Measurements from ENCODE around the gene DDI2. TPM values are rescaled to one million over a fixed set of nuclear protein-coding genes. Genes with fewer than 3 reads are reported as not detected.
A peak's percentile ranks its signal among the peaks of the same experiment; 100 is the strongest.

Gene DDI2
- total RNA-seq, 1 experiment from 2014 or later, result 32.7 TPM

DNA sequence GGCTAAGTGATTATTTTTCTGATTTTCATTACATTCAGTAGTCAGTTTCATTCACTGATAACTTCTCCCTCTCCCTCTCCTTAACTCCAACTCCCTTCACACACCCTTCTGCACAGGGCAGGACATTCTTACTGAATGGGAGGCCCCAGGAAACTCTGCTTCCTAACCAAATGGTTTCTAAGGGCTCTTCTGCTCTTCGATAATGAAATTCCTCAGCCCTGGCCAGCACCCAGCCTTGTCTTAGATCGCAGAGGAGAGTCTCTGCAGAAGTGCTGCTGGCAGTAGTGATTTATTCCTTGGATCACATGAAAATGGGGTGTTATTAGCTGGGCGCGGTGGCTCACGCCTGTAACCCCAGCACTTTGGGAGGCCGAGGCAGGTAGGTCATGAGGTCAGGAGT, 83.2 kb downstream of the DDI2 start:
- POLR2A ChIA-PET, result no interaction called here
- CTCF ChIA-PET, result no interaction called here
- DNase-seq (ENCODE audit: unreplicated experiment), result no peak
- no TSS peak for BruUV-seq (replicated peaks)
- intact Hi-C loops (cut with micrococcal nuclease), result loop anchor here (5.0 kb wide), 1 partner anchor 83 kb away; the partner anchor contains the start of gene DDI2
- Mint-ChIP-seq H3K9me3 (ENCODE audit: unreplicated experiment) (no peaks in the 10 kb centered on the region), H3K36me3 (ENCODE audit: insufficient read depth, unreplicated experiment) (peaks cover 30% of the 10 kb centered on the region), H3K4me3 (ENCODE audit: unreplicated experiment) (no peak overlapping the region), H3K27ac (ENCODE audit: low read depth, unreplicated experiment) (no peak overlapping the region), H3K4me1 (ENCODE audit: insufficient read depth, unreplicated experiment) (peaks cover 20% of the 10 kb centered on the region), H3K27me3 (ENCODE audit: insufficient read depth, unreplicated experiment) (no peaks in the 10 kb centered on the region)
- TF ChIP-seq, protein P1, sequence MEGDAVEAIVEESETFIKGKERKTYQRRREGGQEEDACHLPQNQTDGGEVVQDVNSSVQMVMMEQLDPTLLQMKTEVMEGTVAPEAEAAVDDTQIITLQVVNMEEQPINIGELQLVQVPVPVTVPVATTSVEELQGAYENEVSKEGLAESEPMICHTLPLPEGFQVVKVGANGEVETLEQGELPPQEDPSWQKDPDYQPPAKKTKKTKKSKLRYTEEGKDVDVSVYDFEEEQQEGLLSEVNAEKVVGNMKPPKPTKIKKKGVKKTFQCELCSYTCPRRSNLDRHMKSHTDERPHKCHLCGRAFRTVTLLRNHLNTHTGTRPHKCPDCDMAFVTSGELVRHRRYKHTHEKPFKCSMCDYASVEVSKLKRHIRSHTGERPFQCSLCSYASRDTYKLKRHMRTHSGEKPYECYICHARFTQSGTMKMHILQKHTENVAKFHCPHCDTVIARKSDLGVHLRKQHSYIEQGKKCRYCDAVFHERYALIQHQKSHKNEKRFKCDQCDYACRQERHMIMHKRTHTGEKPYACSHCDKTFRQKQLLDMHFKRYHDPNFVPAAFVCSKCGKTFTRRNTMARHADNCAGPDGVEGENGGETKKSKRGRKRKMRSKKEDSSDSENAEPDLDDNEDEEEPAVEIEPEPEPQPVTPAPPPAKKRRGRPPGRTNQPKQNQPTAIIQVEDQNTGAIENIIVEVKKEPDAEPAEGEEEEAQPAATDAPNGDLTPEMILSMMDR (IDR thresholded peaks at IDR 0.05; ENCODE audit: unreplicated experiment), result no peak

DNA sequence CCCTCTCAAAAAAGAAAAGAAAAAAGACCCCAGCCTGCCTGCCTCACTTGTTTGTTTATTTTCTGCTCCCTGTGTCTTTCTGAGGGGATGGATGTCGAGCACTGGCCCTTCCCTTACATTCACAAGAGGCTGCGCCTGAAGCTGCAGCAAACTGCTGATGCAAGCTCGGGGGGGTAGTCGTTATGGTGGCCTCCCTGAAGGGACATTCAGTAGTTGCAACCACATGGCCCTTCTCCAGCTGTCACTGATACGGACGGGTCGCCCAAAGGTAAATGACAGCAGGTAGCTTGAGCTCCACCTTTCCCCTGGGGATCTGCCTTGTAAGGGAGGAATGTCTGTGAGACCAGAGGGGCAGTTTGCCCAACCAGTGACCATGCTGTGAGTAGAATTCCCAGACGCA, 84.5 kb downstream of the DDI2 start:
- ChIA-PET CTCF (interaction anchor here (0.7 to 2.1 kb wide), 4 partner anchors 10 to 161 kb away, joined by 3 to 8 read pairs (median 4); no protein-coding TSS in a partner anchor), POLR2A (interaction anchor here (0.6 to 3.3 kb wide), 4 partner anchors 11 to 515 kb away, joined by 3 to 24 read pairs (median 4); no protein-coding TSS in a partner anchor)
- H3K9me3 Mint-ChIP-seq (ENCODE audit: unreplicated experiment), result no peaks in the 10 kb centered on the region
- intact Hi-C loops (cut with micrococcal nuclease), result loop anchor here (5.0 kb wide), 1 partner anchor 84 kb away; the partner anchor contains the start of gene DDI2
- no peaks in the 10 kb centered on the region for H3K27me3 Mint-ChIP-seq (ENCODE audit: insufficient read depth, unreplicated experiment)
- BruUV-seq (replicated peaks), result no TSS peak
- H3K36me3 Mint-ChIP-seq (ENCODE audit: insufficient read depth, unreplicated experiment), result peaks cover 22% of the 10 kb centered on the region
- H3K27ac Mint-ChIP-seq (ENCODE audit: low read depth, unreplicated experiment), result no peak overlapping the region
- no peak for DNase-seq (ENCODE audit: unreplicated experiment)
- TF ChIP-seq, protein P1 (IDR thresholded peaks at IDR 0.05; ENCODE audit: unreplicated experiment), result no peak
- H3K4me3 Mint-ChIP-seq (ENCODE audit: unreplicated experiment), result no peak overlapping the region
- H3K4me1 Mint-ChIP-seq (ENCODE audit: insufficient read depth, unreplicated experiment), result peaks cover 20% of the 10 kb centered on the region

DNA sequence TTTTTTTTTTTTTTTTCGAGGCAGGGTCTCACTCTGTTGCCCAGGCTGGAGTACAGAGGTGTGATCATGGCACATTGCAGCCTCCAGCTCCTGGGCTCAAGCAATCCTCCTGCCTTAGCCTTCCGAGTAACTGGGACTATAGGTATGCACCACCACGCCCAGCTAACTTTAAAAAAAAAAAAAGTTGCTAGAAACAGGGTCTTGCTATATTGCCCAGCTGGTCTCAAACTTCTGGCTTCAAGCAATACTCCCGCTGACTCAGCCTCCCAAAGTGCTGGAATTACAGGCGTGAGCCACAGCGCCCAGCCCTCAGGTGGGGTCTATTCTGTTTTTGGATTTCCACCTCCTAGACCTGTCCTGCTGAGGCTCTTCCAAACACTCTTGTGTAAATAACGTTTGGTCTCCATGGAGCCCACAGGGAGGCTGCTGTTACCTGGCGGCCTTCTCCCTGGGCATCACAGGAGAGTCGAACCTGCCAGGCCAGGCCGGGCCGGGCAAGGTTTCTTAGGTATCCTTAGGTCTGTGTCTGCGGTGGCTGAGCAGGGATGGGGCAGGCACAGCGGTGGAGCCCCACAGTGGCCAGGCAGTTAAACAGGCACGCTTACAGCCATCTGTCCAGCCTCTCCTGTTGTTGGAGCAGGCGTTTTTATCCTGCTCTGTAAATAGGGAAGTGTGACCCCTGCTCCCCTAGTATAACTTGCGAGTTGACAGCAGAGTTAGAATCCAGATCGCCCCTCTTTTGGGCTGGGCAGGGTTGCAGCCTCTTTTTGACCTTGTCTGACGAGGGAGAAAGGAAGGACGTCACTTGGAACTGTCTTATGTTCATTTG, 85.7 kb downstream of the DDI2 start:
- POLR2A ChIA-PET, result interaction anchor here (0.6 to 3.3 kb wide), 9 partner anchors 12 to 1981 kb away, joined by 3 to 24 read pairs (median 3); no protein-coding TSS in a partner anchor
- TF ChIP-seq, protein P1 (IDR thresholded peaks at IDR 0.05; ENCODE audit: unreplicated experiment), result no peak
- intact Hi-C loops (cut with micrococcal nuclease), result loop anchor here (1.0 to 5.0 kb wide), 2 partner anchors 86 to 108 kb away; partner anchors contain the start of gene DDI2
- H3K27me3 Mint-ChIP-seq (ENCODE audit: insufficient read depth, unreplicated experiment), result no peaks in the 10 kb centered on the region
- H3K4me3 Mint-ChIP-seq (ENCODE audit: unreplicated experiment), result peak overlapping the region; percentile 29
- peaks cover 20% of the 10 kb centered on the region for H3K4me1 Mint-ChIP-seq (ENCODE audit: insufficient read depth, unreplicated experiment)
- H3K9me3 Mint-ChIP-seq (ENCODE audit: unreplicated experiment), result no peaks in the 10 kb centered on the region
- CTCF ChIA-PET, result interaction anchor here (0.6 to 2.1 kb wide), 9 partner anchors 8 to 1775 kb away, joined by 3 to 8 read pairs (median 4); no protein-coding TSS in a partner anchor
- H3K27ac Mint-ChIP-seq (ENCODE audit: low read depth, unreplicated experiment), result peak overlapping the region; percentile 96
- peak; percentile 45 for DNase-seq (ENCODE audit: unreplicated experiment)
- peaks cover 15% of the 10 kb centered on the region for H3K36me3 Mint-ChIP-seq (ENCODE audit: insufficient read depth, unreplicated experiment)
- BruUV-seq (replicated peaks), result no TSS peak

DNA sequence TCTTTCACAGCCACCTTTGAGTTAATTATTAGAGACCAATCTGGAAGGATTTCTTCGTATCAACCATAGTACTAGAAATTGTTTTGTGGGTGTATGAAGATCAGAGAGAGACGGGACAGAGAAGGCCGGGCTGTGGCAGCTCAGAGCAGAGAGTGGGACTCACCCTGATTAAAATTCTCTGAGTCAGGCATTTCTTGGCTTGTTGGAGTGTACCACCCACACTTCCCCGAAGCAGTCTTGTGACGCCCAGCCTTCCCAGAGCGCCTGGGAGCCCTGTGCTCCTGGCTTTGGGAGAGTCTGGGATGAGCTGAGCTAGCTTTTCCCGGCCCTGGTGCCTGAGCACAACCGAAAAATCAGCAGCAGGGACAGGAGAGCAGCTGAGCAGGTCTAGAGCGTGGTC, 86.3 kb downstream of the DDI2 start:
- Mint-ChIP-seq H3K4me1 (ENCODE audit: insufficient read depth, unreplicated experiment) (peaks cover 20% of the 10 kb centered on the region), H3K4me3 (ENCODE audit: unreplicated experiment) (peak overlapping the region; percentile 29), H3K9me3 (ENCODE audit: unreplicated experiment) (no peaks in the 10 kb centered on the region), H3K27me3 (ENCODE audit: insufficient read depth, unreplicated experiment) (no peaks in the 10 kb centered on the region), H3K36me3 (ENCODE audit: insufficient read depth, unreplicated experiment) (peaks cover 15% of the 10 kb centered on the region), H3K27ac (ENCODE audit: low read depth, unreplicated experiment) (peak overlapping the region; percentile 96)
- DNase-seq (ENCODE audit: unreplicated experiment), result peak; percentile 86
- intact Hi-C loops (cut with micrococcal nuclease), result loop anchor here (1.0 to 5.0 kb wide), 2 partner anchors 86 to 108 kb away; partner anchors contain the start of gene DDI2
- no TSS peak for BruUV-seq (replicated peaks)
- ChIA-PET POLR2A (interaction anchor here (0.6 to 3.3 kb wide), 6 partner anchors 13 to 1982 kb away, joined by 3 to 24 read pairs (median 6); no protein-coding TSS in a partner anchor), CTCF (interaction anchor here (0.6 to 1.5 kb wide), 5 partner anchors 24 to 1663 kb away, joined by 3 to 7 read pairs (median 3); no protein-coding TSS in a partner anchor)
- TF ChIP-seq, protein P1 (IDR thresholded peaks at IDR 0.05; ENCODE audit: unreplicated experiment), result no peak
